Subcutaneous abdominal adipose tissue (tissue), 5 donors: Measurements from ENCODE around the gene PAPSS2.

Experiments used
- H3K27ac ChIP-seq: one replicate; pipeline ENCODE4 v1.7.0; 2013; ENCODE audit warnings: low read depth, mild to moderate bottlenecking, inconsistent platforms, low read length, moderate library complexity
- H3K27me3 ChIP-seq, 5 donors: one replicate each; pipeline ENCODE4 v1.7.0; 2013; ENCODE audit warnings: low read length in 5 of 5, inconsistent platforms in 1 of 5; ENCODE audit not compliant: control insufficient read depth in 5 of 5, insufficient read depth in 4 of 5
- H3K36me3 ChIP-seq, 5 donors: one replicate each; pipeline ENCODE4 v1.7.0; 2013; ENCODE audit warnings: low read length in 5 of 5; ENCODE audit not compliant: control insufficient read depth in 5 of 5, insufficient read depth in 5 of 5
- H3K4me1 ChIP-seq, 5 donors: one replicate each; pipeline ENCODE4 v1.7.0; 2013; ENCODE audit warnings: low read length in 5 of 5, mild to moderate bottlenecking in 3 of 5, moderate library complexity in 1 of 5; ENCODE audit not compliant: control insufficient read depth in 5 of 5, insufficient read depth in 5 of 5
- H3K4me3 ChIP-seq, 5 donors: one replicate each; pipeline ENCODE4 v1.7.0; 2013; ENCODE audit warnings: low read length in 5 of 5, low read depth in 1 of 5
- H3K9ac ChIP-seq, 5 donors: one replicate each; pipeline ENCODE4 v1.7.0; 2013; ENCODE audit warnings: low read length in 5 of 5, mild to moderate bottlenecking in 4 of 5, moderate library complexity in 3 of 5
- H3K9me3 ChIP-seq, 5 donors: one replicate each; pipeline ENCODE4 v1.7.0; 2013; ENCODE audit warnings: low read length in 5 of 5; ENCODE audit not compliant: control insufficient read depth in 5 of 5
- donor health status: healthy.
- donor health status: healthy.
- donor health status: healthy.
- donor health status: healthy.
- donor health status: healthy.

PAPSS2 gene

DNA sequence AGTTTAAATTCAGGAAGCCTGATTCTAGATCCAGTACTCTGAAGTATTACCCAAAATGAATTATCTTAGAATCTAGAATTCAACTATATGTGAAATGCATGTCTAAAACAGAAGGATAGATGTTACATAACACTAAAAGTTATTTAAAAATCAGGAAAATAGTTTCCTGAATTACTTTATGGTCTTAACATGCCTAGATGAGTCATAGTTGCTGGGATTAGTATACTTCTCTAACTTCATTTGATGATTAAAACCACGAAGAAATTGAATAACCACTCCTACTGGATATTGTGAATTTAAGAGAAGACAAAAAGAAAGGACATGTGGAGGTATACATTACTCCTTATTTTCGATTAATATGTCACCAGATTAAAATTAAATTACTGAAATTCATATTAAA lies 92.9 kb downstream of the PAPSS2 start:
- Histone ChIP-seq H3K9ac (no peak overlapping the region), H3K27me3 (no peaks in the 10 kb centered on the region), H3K36me3 (peaks cover 14 to 29% (median 23%) of the 10 kb centered on the region in 5 donors), H3K4me1 (peaks cover 0 to 3% (median 0%) of the 10 kb centered on the region in 5 donors), H3K9me3 (no peaks in the 10 kb centered on the region), H3K27ac (no peak overlapping the region), H3K4me3 (no peak overlapping the region)

DNA sequence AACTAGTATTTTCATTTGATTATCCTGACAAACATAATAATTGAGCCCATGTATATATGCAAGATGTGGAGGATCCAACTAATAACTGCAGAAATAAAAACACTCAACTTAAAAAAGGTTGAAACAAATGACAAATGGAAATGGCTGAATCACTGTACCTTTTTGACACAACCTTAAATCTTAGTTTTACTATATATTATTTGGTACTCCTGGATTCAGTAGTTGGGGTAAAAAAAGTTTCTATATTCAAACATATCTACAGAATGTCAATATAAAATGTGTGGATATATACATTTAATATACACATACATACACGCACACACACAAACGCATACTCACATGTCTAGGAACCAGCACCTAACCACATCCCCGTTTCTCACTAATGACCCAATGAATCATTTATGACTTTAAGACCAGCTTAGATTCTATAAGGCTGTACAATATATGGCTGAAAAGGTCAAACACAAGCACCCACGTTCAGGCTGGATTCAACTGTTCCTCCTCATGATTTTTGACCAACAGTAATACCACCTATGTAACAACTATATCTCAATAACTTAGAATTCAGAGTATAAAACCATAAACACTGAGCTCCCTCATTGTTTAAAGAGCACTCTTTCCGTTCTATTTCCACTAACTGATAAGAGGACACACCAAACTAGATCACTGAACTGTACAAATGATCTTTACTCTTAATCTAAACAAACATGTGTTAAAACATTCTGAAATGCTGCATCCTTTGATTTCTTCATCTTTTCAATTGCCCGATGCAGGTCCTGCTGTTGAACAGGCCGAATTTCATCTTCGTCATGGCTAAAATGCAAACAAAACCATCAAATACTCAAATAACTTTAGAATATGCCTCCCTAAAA lies 94.6 kb downstream of the PAPSS2 start:
- H3K27me3 ChIP-seq = no peaks in the 10 kb centered on the region
- H3K4me1 ChIP-seq = peaks cover 0 to 3% (median 0%) of the 10 kb centered on the region in 5 donors
- no peaks in the 10 kb centered on the region for H3K9me3 ChIP-seq
- H3K27ac ChIP-seq = no peak overlapping the region
- no peak overlapping the region for H3K9ac ChIP-seq
- peaks cover 11 to 31% (median 21%) of the 10 kb centered on the region in 5 donors for H3K36me3 ChIP-seq
- no peak overlapping the region for H3K4me3 ChIP-seq

DNA sequence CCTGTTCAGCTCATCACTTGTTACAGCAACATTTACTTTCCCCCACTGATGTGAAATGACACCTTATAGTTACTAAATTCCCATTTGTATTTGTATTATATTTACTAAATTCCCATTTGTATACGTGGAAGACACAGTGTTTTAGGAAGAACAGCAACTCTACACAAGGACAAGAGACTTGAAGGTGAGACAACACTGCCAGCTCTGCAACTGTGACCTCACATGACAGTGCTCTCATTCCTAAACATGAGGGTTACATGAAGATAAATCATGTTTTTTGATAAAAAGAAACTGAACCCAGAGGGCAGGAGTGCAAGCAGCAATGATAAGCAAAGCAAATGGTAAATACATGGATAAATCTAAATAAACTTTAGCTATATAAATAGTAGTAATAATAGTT lies 98.0 kb downstream of the PAPSS2 start:
- Histone ChIP-seq H3K9ac (no peak overlapping the region), H3K27me3 (no peaks in the 10 kb centered on the region), H3K9me3 (no peaks in the 10 kb centered on the region), H3K36me3 (peaks cover 11 to 31% (median 17%) of the 10 kb centered on the region in 5 donors), H3K4me3 (no peak overlapping the region), H3K27ac (no peak overlapping the region), H3K4me1 (peaks cover 0 to 7% (median 0%) of the 10 kb centered on the region in 5 donors)

DNA sequence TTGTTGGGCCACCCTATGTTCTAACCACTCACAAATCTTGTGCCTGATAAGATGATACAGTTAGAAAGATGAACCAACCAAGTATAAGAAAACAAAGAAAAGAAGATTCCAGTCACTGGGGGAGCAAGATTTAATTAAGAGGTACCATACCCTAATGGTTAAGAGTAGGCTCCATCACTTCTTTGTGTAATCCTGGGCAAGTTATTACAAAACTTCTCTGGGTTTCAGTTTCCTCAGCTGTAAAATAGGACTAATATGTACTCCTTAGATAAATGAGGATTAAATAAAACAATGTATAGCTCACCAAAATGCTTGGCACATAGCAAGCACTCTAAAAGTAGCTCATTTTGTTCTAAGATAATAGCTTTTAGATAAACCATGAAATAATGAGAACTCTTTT lies 99.9 kb downstream of the PAPSS2 start:
- no peaks in the 10 kb centered on the region for H3K27me3 ChIP-seq
- no peak overlapping the region for H3K9ac ChIP-seq
- H3K4me3 ChIP-seq = no peak overlapping the region
- no peaks in the 10 kb centered on the region for H3K9me3 ChIP-seq
- H3K4me1 ChIP-seq = peaks cover 0 to 7% (median 0%) of the 10 kb centered on the region in 5 donors
- H3K27ac ChIP-seq = no peak overlapping the region
- peaks cover 6 to 33% (median 15%) of the 10 kb centered on the region in 5 donors for H3K36me3 ChIP-seq

DNA sequence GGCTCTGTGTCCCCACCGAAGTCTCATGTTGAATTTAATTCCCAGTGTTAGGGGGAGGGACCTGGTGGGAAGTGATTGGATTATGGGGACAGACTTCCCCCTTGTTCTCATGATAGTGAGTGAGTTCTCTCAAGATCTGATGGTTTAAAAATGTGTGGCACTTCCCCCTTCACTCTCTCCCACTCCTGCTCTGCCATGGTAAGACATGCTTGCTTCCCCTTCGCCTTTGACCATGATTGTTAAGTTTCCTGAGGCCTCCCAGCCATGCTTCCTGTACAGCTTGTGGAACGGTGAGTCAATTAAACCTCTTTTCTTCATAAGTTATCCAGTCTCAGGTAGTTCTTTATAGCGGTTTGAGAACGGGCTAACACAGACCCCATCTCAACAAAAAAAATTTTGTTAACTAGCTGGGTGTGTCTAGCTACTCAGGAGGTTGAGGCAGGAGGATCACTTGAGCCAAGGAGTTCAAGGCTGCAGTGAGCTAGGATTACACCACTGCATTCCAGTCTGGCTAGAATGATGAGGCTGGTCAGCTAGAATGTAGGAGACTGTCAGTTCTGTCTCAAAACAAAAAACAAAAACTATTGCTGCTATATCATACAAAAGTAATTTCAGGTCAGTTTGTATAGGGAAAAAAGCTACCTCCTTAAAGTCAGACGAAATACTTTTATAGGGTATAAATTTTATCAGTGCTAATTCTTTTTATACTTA lies 100.7 kb downstream of the PAPSS2 start:
- no peak overlapping the region for H3K27ac ChIP-seq
- no peak overlapping the region for H3K4me3 ChIP-seq
- H3K4me1 ChIP-seq = peaks cover 0 to 7% (median 0%) of the 10 kb centered on the region in 5 donors
- H3K9me3 ChIP-seq = no peaks in the 10 kb centered on the region
- H3K27me3 ChIP-seq = no peaks in the 10 kb centered on the region
- peaks cover 5 to 30% (median 15%) of the 10 kb centered on the region in 5 donors for H3K36me3 ChIP-seq
- H3K9ac ChIP-seq = no peak overlapping the region

DNA sequence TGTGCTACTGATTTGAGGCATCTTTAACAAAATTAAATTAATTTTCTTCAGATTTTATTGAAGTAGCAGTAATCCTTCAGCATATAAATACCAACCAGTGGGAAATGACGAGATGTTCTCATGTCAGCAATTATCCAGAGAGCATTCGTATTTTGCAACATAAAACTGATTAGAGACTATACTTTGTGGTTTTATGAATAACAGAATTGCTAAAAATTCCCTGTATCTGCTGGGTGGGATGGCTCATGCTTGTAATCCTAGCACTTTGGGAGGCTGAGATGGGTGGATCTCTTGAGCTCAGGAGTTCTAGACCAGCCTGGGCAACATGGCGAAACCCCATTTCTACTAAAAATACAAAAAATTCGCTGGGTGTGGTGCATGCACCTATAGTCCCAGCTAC lies 101.5 kb downstream of the PAPSS2 start:
- H3K27ac ChIP-seq = no peak overlapping the region
- peaks cover 3 to 30% (median 14%) of the 10 kb centered on the region in 5 donors for H3K36me3 ChIP-seq
- H3K27me3 ChIP-seq = no peaks in the 10 kb centered on the region
- H3K9me3 ChIP-seq = no peaks in the 10 kb centered on the region
- H3K4me3 ChIP-seq = no peak overlapping the region
- H3K9ac ChIP-seq = no peak overlapping the region
- H3K4me1 ChIP-seq = peaks cover 0 to 7% (median 0%) of the 10 kb centered on the region in 5 donors

DNA sequence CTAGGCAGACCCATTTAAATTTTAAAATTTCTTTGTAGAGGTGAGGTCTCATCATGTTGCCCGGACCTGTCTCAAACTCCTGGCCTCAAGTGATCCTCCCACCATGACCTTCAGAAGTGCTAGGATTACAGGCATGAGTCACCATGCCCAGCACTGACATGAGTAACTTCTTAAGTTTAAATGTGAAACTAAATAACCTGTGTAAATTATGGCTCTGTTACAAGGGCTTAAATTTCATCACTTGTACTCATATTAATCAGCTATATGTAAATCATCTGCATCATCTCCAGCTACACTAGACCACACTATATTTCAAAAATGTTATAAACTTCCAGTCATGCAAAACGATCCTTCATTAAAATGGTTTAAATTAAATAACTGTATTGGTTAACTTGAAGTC lies 102.2 kb downstream of the PAPSS2 start:
- Histone ChIP-seq H3K27me3 (no peaks in the 10 kb centered on the region), H3K9ac (no peak overlapping the region), H3K36me3 (peaks cover 6 to 27% (median 9%) of the 10 kb centered on the region in 5 donors), H3K9me3 (no peaks in the 10 kb centered on the region), H3K4me3 (no peak overlapping the region), H3K27ac (no peak overlapping the region), H3K4me1 (peaks cover 0 to 7% (median 0%) of the 10 kb centered on the region in 5 donors)

DNA sequence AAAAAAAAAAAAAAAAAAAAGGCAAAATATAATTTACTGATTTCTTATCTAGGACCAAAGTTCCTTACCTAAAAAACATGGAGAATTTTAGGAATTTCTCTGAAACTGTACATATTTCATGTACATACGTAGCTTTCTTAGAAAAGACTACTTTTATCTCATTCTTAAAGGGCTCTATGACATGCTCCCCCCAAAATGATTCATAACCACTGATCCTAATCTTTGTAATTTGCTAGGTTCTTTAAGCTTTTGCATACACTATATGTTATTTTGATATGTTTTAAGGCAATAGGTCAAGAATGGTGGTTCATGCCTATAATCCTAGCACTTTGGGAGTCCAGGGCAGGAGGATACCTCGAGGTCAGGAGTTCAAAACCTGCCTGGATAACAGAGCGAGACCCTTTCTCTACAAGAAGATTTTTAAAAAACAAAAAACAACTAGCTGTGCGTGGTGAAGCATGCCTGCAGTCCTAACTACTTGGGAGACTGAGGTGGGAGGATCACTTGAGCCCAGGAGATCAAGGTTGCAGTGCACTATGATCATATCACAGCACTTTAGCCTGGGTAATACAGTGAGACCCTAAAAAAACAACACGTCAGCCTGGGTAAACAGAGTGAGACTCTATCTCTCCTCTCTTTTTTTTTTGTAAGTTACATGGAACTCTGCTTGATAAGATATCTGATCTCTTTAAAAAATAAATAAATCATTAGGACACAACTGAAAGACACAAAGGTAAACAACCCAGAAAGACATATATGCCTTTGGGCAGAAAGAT lies 103.6 kb downstream of the PAPSS2 start:
- H3K4me1 ChIP-seq = peaks cover 0 to 7% (median 0%) of the 10 kb centered on the region in 5 donors
- peaks cover 8 to 32% (median 13%) of the 10 kb centered on the region in 5 donors for H3K36me3 ChIP-seq
- H3K27ac ChIP-seq = no peak overlapping the region
- no peak overlapping the region for H3K4me3 ChIP-seq
- no peaks in the 10 kb centered on the region for H3K27me3 ChIP-seq
- H3K9me3 ChIP-seq = no peaks in the 10 kb centered on the region
- no peak overlapping the region for H3K9ac ChIP-seq

DNA sequence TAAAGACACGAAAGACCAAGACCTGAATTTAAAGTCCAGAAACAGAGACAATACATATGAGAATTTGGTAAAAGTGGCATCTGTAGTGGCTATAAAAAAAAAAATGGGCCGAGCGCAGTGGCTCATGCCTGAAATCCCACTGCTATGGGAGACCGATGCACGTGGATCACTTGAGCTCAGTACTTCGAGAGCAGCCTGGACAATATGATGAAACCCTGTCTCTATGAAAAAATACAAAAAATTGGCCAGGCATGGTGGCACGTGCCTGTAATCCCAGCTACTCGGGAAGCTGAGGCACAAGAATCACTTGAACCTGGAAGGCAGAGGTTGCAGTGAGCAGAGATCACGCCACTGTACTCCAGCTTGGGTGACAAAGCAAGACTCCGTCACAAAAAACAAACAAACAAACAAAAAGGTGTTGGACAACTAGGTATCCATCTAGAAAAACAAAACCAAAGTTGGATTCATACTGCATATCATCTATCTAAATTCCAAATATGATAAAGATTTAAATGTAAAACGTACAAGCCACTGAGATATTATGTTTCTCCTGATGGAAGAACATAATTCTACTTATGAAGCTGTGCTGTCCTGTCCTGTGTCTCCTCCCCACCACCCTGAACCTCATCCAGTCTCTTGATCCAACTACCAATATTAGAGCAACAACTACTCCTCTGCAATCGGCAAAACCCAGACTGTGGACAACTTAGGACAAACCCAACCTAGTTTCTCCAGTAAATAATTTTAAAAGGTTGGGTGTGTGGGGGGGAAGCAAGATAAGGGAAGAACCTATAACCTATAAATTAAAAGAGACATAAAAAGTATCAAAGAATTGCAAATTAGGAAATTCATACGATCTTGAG lies 104.6 kb downstream of the PAPSS2 start:
- no peaks in the 10 kb centered on the region for H3K27me3 ChIP-seq
- no peak overlapping the region for H3K9ac ChIP-seq
- no peak overlapping the region for H3K27ac ChIP-seq
- H3K4me1 ChIP-seq = peaks cover 0 to 7% (median 0%) of the 10 kb centered on the region in 5 donors
- H3K4me3 ChIP-seq = no peak overlapping the region
- H3K36me3 ChIP-seq = peaks cover 10 to 36% (median 13%) of the 10 kb centered on the region in 5 donors
- H3K9me3 ChIP-seq = no peaks in the 10 kb centered on the region
